B cell (primary cell): Measurements from ENCODE around the gene UQCRH. TPM values are rescaled to one million over a fixed set of nuclear protein-coding genes. Genes with fewer than 3 reads are reported as not detected.
"Not testable (repeated sequence)": the region's sequence is repeated elsewhere in the genome, so short reads cannot be mapped to it uniquely, and the experiment has no call there.

ENCODE experiments used
- ATAC-seq: fragments of 200-7000 bp; cut with Tn5 transposase; one replicate; pipeline ENCODE4 v1.10.0; 2021; ENCODE audit warnings: low read depth, mild to moderate bottlenecking, moderate number of reproducible peaks, moderate library complexity
- CTCF ChIA-PET: fragments of 350-600 bp; sonication (Branson Sonifier 250); formaldehyde crosslinking; loops from one replicate; lab custom pipeline; 2021; ENCODE audit warnings: antibody characterized with exemption, inconsistent platforms; lab: Charles Lee
- POLR2A ChIA-PET: fragments of 350-600 bp; sonication (Branson Sonifier 250); formaldehyde crosslinking; loops from one replicate; lab custom pipeline; 2021; ENCODE audit warnings: antibody characterized with exemption; lab: Charles Lee
- DNase-seq: peaks from one replicate; pipeline ENCODE4 v3.0.0; 2013
- H2AFZ ChIP-seq: 2 replicates; pipeline ENCODE4 v1.6.1; 2012; ENCODE audit warnings: mild to moderate bottlenecking, low read depth, low read length; ENCODE audit not compliant: insufficient read depth, poor library complexity, severe bottlenecking
- H3K27ac ChIP-seq, 2 donors: 1 replicate in 1 of 2; 2 replicates in 1 of 2; pipeline ENCODE4 v1.5.1; 2012 to 2013; ENCODE audit warnings: low read length in 2 of 2, mild to moderate bottlenecking in 2 of 2, moderate library complexity in 1 of 2
- H3K27me3 ChIP-seq, 4 experiments: fragments of 200-600 bp in 1 of 4; sonication (generic) in 1 of 4; replicated peaks in 1 of 4; 1 replicate in 2 of 4; 2 replicates in 2 of 4; pipeline versions ENCODE4 v1.6.1 to v1.7.0; 2013 to 2016; ENCODE audit warnings: low read length in 3 of 4, mild to moderate bottlenecking in 2 of 4, mixed read lengths in 1 of 4, moderate library complexity in 1 of 4; ENCODE audit not compliant: insufficient read depth in 4 of 4, control insufficient read depth in 3 of 4; ENCODE audit errors: control extremely low read depth in 1 of 4
- H3K36me3 ChIP-seq, 2 experiments: replicated peaks in 1 of 2; 1 replicate in 1 of 2; 2 replicates in 1 of 2; pipeline versions ENCODE4 v1.6.1 to v1.7.1; 2013; ENCODE audit warnings: low read length in 1 of 2; ENCODE audit not compliant: insufficient read depth in 2 of 2, control insufficient read depth in 1 of 2; ENCODE audit errors: control extremely low read depth in 1 of 2, extremely low read depth in 1 of 2
- H3K4me1 ChIP-seq, 2 donors: fragments of 200-600 bp in 1 of 2; sonication (generic) in 1 of 2; 1 replicate in 1 of 2; 2 replicates in 1 of 2; pipeline versions ENCODE4 v1.5.1 to v1.6.1; 2013 to 2017; ENCODE audit warnings: low read length in 2 of 2; ENCODE audit not compliant: control insufficient read depth in 2 of 2, insufficient read depth in 2 of 2
- H3K4me2 ChIP-seq: replicated peaks from 2 replicates; pipeline ENCODE3; 2012; ENCODE audit warnings: mild to moderate bottlenecking, low read depth, low read length; ENCODE audit not compliant: poor library complexity, severe bottlenecking
- H3K4me3 ChIP-seq, 5 experiments: fragments of 200-600 bp in 1 of 5; sonication (generic) in 1 of 5; 1 replicate in 3 of 5; 2 replicates in 2 of 5; pipeline versions ENCODE4 v1.5.1 to v1.7.0; 2011 to 2016; ENCODE audit warnings: low read length in 4 of 5, mild to moderate bottlenecking in 4 of 5, low read depth in 2 of 5, control low read depth in 1 of 5, moderate library complexity in 1 of 5; ENCODE audit not compliant: insufficient read depth in 1 of 5; ENCODE audit errors: control extremely low read depth in 1 of 5, extremely low read depth in 1 of 5
- H3K79me2 ChIP-seq: fragments of 200-600 bp; sonication (generic); one replicate; pipeline ENCODE4 v1.6.0; 2016; ENCODE audit warnings: low read length; ENCODE audit not compliant: control insufficient read depth, insufficient read depth
- H3K9ac ChIP-seq: fragments of 200-600 bp; sonication (generic); 2 replicates; pipeline ENCODE4 v1.6.1; 2017; ENCODE audit warnings: mild to moderate bottlenecking, low read length, moderate library complexity
- H3K9me3 ChIP-seq, 3 donors: one replicate each; pipeline versions ENCODE4 v1.6.1 to v1.7.1; 2013; ENCODE audit warnings: low read length in 2 of 3; ENCODE audit not compliant: control insufficient read depth in 2 of 3, insufficient read depth in 1 of 3; ENCODE audit errors: control extremely low read depth in 1 of 3
- H4K20me1 ChIP-seq: 2 replicates; pipeline ENCODE4 v1.6.0; 2012; ENCODE audit warnings: mild to moderate bottlenecking, low read length; ENCODE audit not compliant: insufficient read depth, control insufficient read depth, poor library complexity, severe bottlenecking
- H3K27ac Mint-ChIP-seq: one replicate; pipeline ENCODE4 v1.8.0; 2021; ENCODE audit warnings: mixed read lengths
- H3K27me3 Mint-ChIP-seq: one replicate; pipeline ENCODE4 v1.8.0; 2021; ENCODE audit warnings: mixed read lengths
- H3K4me1 Mint-ChIP-seq: one replicate; pipeline ENCODE4 v1.8.0; 2021; ENCODE audit warnings: mixed read lengths
- H3K4me3 Mint-ChIP-seq: one replicate; pipeline ENCODE4 v1.8.0; 2021; ENCODE audit warnings: mixed read lengths
- H3K9me3 Mint-ChIP-seq: one replicate; pipeline ENCODE4 v1.8.0; 2022; ENCODE audit warnings: mixed read lengths; ENCODE audit not compliant: insufficient read depth
- WGBS: methylation state at CpG from one replicate; pipeline ENCODE4 v1.1.5; 2013; ENCODE audit warnings: missing lambda C conversion rate; ENCODE audit not compliant: insufficient coverage; 5-methylcytosine and 5-hydroxymethylcytosine counted together
- intact Hi-C: fragments of 100-400 bp; cut with micrococcal nuclease; formaldehyde crosslinking; loops from one replicate; pipeline ENCODE4 v1.10.0; 2022
- polyA plus RNA-seq: library from polyadenylated mRNA; depleted of rRNA; stranded (reverse); fragments of >200 nt; gene quantifications from 2 replicates; pipeline ENCODE4 v1.2.3, GENCODE V29; 2012
- total RNA-seq, 2 donors: library from RNA; stranded (reverse); fragments of 120-200 nt in 1 of 2; gene quantifications; 1 replicate in 1 of 2; 2 replicates in 1 of 2; pipeline versions ENCODE4 v1.2.3 to v1.2.4, GENCODE V29; 2013 to 2022

Gene UQCRH
- total and polyA plus RNA-seq, 2 donors (not counting 1 experiment from before 2014, with no cell fraction given) = 146 to 310 TPM

GRCh38 chr1:46322191-46322590, 18.7 kb downstream of the UQCRH start:
- H3K27me3 ChIP-seq, H2AFZ ChIP-seq, H4K20me1 ChIP-seq, intact Hi-C loops, H3K4me3 Mint-ChIP-seq, H3K27ac ChIP-seq, H3K9me3 Mint-ChIP-seq, H3K4me3 ChIP-seq, H3K9ac ChIP-seq, POLR2A ChIA-PET, ATAC-seq, H3K4me2 ChIP-seq, H3K36me3 ChIP-seq, H3K27me3 Mint-ChIP-seq, H3K79me2 ChIP-seq, H3K4me1 ChIP-seq, H3K27ac Mint-ChIP-seq, DNase-seq: not testable (repeated sequence)
- CTCF ChIA-PET = interaction anchor here (0.6 kb wide), 1 partner anchor 11 kb away, joined by 3 read pairs; no protein-coding TSS in a partner anchor
- peaks cover 27% of the 10 kb centered on the region for H3K4me1 Mint-ChIP-seq
- 91% methylated on average over 3 of the region's 6 CpGs for WGBS
- H3K9me3 ChIP-seq = peaks cover 0 to 15% (median 0%) of the 10 kb centered on the region in 3 donors

GRCh38 chr1:46325285-46326076, 22.0 kb downstream of the UQCRH start:
- peak overlapping the region; percentile 90 for H3K27ac Mint-ChIP-seq
- H3K36me3 ChIP-seq, H3K79me2 ChIP-seq, H3K4me2 ChIP-seq, H3K9me3 Mint-ChIP-seq, H3K27me3 ChIP-seq, POLR2A ChIA-PET, CTCF ChIA-PET, H3K4me3 ChIP-seq, H3K4me1 ChIP-seq, H3K27me3 Mint-ChIP-seq, ATAC-seq, intact Hi-C loops, H4K20me1 ChIP-seq: not testable (repeated sequence)
- H2AFZ ChIP-seq = peak overlapping the region; percentile 46
- H3K4me1 Mint-ChIP-seq = peaks cover 30% of the 10 kb centered on the region
- H3K9ac ChIP-seq = peak overlapping the region; percentile 16
- DNase-seq = peak; percentile 48
- peaks cover 0 to 15% (median 0%) of the 10 kb centered on the region in 3 donors for H3K9me3 ChIP-seq
- 100% methylated on average over 1 of the region's 11 CpGs for WGBS
- H3K4me3 Mint-ChIP-seq = peak overlapping the region; percentile 42
- H3K27ac ChIP-seq = peak overlapping the region; percentile 59 to 80

- H3K27me3 ChIP-seq, H3K36me3 ChIP-seq, H3K27ac Mint-ChIP-seq, H2AFZ ChIP-seq, H3K9me3 Mint-ChIP-seq, H3K4me2 ChIP-seq, H3K27me3 Mint-ChIP-seq, H4K20me1 ChIP-seq, DNase-seq, POLR2A ChIA-PET, H3K27ac ChIP-seq, H3K9ac ChIP-seq, H3K79me2 ChIP-seq, H3K4me3 Mint-ChIP-seq, ATAC-seq, intact Hi-C loops, H3K4me3 ChIP-seq: not testable (repeated sequence)
- WGBS = 100% methylated on average over 4 of the region's 7 CpGs
- Histone ChIP-seq H3K4me1 (peaks cover 16 to 23% of the 10 kb centered on the region in 2 donors), H3K9me3 (peaks cover 0 to 15% (median 0%) of the 10 kb centered on the region in 3 donors)
- peaks cover 42% of the 10 kb centered on the region for H3K4me1 Mint-ChIP-seq
- CTCF ChIA-PET = interaction anchor here (1.7 to 3.0 kb wide), 3 partner anchors 14 to 25 kb away, joined by 4 to 15 read pairs (median 6); no protein-coding TSS in a partner anchor
Observed at GRCh38 chr1:46328182-46328581, 24.7 kb downstream of the UQCRH start.

GRCh38 chr1:46329807-46330206, 26.3 kb downstream of the UQCRH start:
- CTCF ChIA-PET = interaction anchor here (3.0 kb wide), 1 partner anchor 18 kb away, joined by 15 read pairs; no protein-coding TSS in a partner anchor
- H3K27me3 Mint-ChIP-seq, H3K9me3 Mint-ChIP-seq, H3K27me3 ChIP-seq, intact Hi-C loops, H2AFZ ChIP-seq, H3K27ac ChIP-seq, H3K9ac ChIP-seq, H3K4me3 ChIP-seq, DNase-seq, ATAC-seq, POLR2A ChIA-PET, H3K36me3 ChIP-seq, H3K79me2 ChIP-seq, H4K20me1 ChIP-seq, H3K4me2 ChIP-seq: not testable (repeated sequence)
- Mint-ChIP-seq H3K4me3 (peak overlapping the region; percentile 55), H3K27ac (peak overlapping the region; percentile 78), H3K4me1 (peaks cover 50% of the 10 kb centered on the region)
- H3K9me3 ChIP-seq = peaks cover 0 to 11% (median 0%) of the 10 kb centered on the region in 3 donors
- no CpG with 5 or more reads among the region's 7 CpGs for WGBS
- H3K4me1 ChIP-seq = peaks cover 22 to 34% of the 10 kb centered on the region in 2 donors
